Astrocyte of the cerebellum (primary cell): Measurements from ENCODE around the gene BSN.
A peak's percentile ranks its signal among the peaks of the same experiment; 100 is the strongest.

Experiments
- DNase-seq: peaks from one replicate; pipeline ENCODE4 v3.0.0-alpha.2; 2011; ENCODE audit warnings: low read depth
- H3K4me3 ChIP-seq: 2 replicates; pipeline ENCODE4 v1.5.1; 2011; ENCODE audit warnings: mild to moderate bottlenecking, low read depth, low read length, moderate library complexity
- in situ Hi-C: cut with HindIII; loops from 2 replicates; pipeline ENCODE4 v1.10.0; 2017; ENCODE audit warnings: low sequenced_read_pairs
- TF ChIP-seq, protein P1 (sequence below): IDR thresholded peaks from 2 replicates; pipeline ENCODE4 v1.5.1; 2012; ENCODE audit warnings: low read length, low read depth, moderate library complexity, mild to moderate bottlenecking; ENCODE audit errors: missing control alignments

The BSN gene

DNA sequence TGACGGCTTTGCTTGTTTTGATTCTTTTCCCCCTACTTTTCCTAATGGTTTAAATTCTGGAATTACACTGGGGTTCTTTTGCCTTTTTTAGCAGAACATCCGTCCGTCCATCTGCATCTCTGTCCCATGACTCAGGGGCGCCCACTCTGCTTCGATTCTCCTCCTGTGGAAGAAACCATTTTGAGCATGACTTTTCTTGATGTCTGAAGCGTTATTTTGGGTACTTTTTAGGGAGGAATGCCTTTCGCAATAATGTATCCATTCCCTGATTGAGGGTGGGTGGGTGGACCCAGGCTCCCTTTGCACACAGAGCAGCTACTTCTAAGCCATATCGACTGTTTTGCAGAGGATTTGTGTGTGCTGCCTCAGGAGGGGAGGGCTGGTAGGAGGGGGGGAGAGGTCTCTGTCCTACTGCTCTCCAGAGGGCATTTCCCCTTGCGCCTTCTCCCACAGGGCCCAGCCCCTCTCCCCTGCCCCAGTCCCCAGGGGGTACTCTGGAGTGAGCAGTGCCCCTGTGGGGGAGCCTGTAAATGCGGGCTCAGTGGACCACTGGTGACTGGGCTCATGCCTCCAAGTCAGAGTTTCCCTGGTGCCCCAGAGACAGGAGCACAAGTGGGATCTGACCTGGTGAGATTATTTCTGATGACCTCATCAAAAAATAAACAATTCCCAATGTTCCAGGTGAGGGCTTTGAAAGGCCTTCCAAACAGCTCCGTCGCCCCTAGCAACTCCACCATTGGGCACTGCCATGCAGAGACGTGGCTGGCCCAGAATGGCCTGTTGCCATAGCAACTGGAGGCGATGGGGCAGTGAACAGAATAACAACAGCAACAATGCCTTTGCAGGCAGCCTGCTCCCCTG is 19.5 kb upstream of the BSN start:
- TF ChIP-seq, protein P1, sequence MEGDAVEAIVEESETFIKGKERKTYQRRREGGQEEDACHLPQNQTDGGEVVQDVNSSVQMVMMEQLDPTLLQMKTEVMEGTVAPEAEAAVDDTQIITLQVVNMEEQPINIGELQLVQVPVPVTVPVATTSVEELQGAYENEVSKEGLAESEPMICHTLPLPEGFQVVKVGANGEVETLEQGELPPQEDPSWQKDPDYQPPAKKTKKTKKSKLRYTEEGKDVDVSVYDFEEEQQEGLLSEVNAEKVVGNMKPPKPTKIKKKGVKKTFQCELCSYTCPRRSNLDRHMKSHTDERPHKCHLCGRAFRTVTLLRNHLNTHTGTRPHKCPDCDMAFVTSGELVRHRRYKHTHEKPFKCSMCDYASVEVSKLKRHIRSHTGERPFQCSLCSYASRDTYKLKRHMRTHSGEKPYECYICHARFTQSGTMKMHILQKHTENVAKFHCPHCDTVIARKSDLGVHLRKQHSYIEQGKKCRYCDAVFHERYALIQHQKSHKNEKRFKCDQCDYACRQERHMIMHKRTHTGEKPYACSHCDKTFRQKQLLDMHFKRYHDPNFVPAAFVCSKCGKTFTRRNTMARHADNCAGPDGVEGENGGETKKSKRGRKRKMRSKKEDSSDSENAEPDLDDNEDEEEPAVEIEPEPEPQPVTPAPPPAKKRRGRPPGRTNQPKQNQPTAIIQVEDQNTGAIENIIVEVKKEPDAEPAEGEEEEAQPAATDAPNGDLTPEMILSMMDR, result no peak
- DNase-seq, result no peak
- no peak overlapping the region for H3K4me3 ChIP-seq
- in situ Hi-C loops, result no loop called here

DNA sequence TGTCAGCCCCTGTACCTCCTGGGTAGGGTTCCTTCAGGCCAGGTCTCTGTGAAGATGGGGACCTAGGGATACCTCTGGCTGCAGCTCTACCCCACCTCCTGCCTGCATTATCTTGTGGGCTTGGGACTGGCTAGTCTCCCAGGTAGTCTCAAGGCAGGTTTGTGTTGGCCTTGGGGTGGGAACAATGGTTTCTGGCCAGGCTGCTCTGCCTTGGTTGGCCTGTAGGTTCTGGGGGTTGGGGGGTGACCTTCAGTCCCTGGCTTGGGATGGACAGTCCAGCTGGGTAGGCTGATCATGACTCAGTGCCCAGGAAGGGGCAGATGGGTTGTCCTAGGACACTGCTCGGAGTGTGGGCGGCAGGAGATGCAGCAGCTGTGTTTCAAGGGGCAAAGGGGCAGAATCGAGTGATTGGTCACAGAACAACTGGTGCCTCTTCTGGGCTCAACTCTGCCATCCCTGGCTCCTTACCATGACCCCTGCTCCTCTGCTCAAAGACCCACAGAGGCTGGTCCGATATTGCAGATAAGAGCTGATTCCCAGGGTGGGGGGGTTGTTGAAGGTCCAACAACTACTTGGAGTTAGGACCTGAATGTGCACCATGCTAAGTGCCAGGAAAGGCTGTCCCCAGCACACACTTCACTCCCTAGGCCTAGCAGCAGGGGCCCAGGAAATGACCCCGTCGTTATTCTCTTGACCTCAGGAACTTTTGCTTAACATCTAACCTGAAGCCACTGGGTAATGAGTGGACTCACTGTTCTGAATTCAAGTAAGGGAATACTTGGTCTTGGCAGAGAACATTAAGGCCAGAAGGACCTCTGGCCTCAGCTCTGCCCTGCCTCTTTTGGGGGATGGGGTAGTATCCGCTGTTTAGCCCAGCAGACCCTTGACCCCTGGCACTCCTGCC is 18.1 kb upstream of the BSN start:
- in situ Hi-C loops, result no loop called here

DNA sequence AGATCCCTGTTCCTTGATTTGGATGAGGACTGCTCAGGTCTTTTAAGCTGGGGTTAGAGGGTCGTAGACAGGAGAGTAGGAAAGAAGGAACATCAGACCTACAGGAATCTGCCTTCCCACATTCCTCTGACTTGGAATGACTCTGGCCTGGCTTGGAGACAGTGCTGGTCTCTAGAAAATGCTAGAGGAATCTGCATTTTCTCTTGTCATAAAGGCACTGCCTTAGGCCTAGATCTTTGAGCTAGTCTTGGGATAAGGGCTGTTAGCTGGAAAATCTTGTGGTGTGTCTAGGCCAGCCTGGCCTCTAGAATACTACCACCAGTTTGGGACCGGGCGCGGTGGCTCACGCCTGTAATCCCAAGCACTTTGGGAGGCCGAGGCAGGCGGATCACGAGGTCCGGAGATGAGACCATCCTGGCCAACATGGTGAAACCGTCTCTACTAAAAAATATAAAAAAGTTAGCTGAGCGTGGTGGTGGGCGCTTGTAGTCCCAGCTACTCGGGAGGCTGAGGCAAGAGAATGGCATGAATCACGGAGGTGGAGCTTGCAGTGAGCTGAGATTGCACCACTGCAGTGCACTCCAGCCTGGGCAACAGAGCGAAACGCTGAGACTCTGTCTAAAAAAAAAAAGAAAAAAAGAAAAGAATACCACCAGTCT is 17.3 kb upstream of the BSN start:
- TF ChIP-seq, protein P1, result no peak
- no peak overlapping the region for H3K4me3 ChIP-seq
- no peak for DNase-seq
- in situ Hi-C loops, result no loop called here

More for the DNA sequence above, 18.1 kb upstream of the BSN start:
- TF ChIP-seq, protein P1, result no peak
- no peak overlapping the region for H3K4me3 ChIP-seq
- no peak for DNase-seq

DNA sequence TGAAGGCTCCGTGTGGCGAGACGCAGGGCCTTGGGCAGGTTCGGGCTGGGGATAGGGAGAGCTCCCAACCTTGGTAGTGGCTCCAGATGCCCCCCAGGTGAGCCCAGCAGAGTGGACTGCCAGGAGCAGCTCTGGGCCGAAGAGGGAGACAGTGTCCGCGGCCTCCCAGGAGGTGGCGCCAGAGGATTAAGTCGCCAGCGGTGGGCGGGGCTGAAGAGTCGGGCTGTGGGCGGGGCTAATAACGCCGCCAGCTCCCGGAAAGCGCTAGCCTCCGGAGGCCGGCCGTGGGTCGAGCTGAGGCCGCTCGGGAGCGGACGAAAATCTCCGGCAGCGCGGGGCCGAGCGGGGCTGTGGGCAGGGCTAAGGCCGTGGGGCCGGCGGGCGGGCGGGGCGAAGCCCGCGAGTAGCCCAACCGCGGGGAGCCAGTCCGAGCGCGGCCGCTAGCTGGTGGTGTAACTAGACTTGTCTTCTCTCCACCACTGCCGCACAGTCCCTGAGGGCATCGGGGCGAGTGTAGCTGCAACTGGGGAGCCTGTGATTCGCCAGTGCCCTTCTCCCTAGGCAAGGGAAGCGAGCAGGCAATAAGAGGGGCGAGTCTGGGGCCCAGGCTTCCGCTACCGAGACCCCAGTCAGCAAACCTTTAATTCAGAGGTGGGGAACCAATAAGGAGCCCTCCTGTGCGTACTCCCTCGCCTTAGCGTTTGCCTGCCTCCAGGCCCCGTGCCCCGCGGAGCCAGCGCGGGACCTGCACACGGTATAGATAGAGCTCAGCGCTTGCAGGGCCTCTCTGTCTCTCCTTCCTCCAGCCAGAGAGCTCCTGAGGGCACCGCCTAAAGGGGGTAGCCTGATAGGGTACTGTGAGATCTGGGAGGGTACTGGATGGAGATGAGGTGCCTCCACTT is 14.4 kb upstream of the BSN start:
- TF ChIP-seq, protein P1, result peak; percentile 80
- H3K4me3 ChIP-seq, result peak overlapping the region; percentile 42
- in situ Hi-C loops, result no loop called here
- peak; percentile 86 for DNase-seq

DNA sequence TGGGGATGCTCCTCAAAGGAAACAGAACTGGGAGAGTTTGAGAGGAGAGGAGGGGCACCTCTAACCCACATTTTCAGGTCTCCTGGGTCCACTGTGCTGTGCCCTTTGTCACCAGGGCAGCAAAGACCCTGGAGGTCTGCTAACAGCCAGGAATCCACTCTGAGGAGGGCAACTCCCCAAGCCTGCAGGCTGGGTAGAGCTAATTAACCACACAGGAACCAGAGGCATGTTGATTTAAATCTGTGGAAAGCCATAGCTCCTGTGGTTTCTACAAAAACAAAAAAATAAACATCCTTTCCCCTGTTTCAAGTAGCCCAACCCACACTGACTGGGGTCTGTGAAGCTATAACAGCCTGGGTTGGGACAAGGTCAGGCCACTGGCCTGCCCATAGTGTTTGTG is 2.2 kb upstream of the BSN start:
- DNase-seq, result no peak
- no peak overlapping the region for H3K4me3 ChIP-seq
- in situ Hi-C loops, result no loop called here

More for the DNA sequence above, 2.2 kb upstream of the BSN start:
- TF ChIP-seq, protein P1, result no peak
